ENCODE measurements around the gene EGR4. TPM values are rescaled to one million over a fixed set of nuclear protein-coding genes. Genes with fewer than 3 reads are reported as not detected.

The EGR4 gene
- polyA plus RNA-seq, 3 donors = 0.12 to 0.15 TPM; not detected in 1

DNA sequence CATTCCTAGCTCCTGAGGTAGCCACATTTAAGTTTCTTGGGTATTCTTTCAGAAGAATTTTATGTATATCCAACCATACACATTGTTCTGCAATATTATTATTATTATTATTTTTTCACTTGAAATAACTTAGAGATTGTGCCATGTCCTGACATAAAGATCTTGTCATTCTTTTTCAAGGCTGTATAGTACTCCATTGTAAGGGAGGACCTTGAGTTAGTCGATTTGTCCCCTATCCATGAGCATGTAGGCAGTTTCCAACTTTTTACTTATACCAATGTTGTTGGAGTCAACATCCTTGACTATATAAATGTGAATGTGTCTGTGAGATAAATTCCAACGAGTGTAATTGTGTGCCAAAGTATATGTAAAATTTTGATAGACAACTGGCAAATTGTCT, 891 bp upstream of the EGR4 start:
- Histone ChIP-seq H3K27me3 (ENCODE audit: control insufficient read depth in 2 of 2, insufficient read depth in 2 of 2, low read length in 2 of 2) (peaks cover 71 to 86% of the 10 kb centered on the region in 2 donors), H2AFZ (ENCODE audit: insufficient read depth, low read depth, low read length, poor library complexity, severe bottlenecking) (no peak overlapping the region), H3K79me2 (ENCODE audit: insufficient read depth, low read length) (no peaks in the 10 kb centered on the region), H3K4me3 (replicated peaks in 1 of 3; ENCODE audit: low read depth in 2 of 3, low read length in 3 of 3) (no peak overlapping the region), H4K20me1 (ENCODE audit: insufficient read depth, low read length) (no peaks in the 10 kb centered on the region), H3K36me3 (replicated peaks in 1 of 2; ENCODE audit: control insufficient read depth in 1 of 2, insufficient read depth in 2 of 2, low read length in 2 of 2) (no peaks in the 10 kb centered on the region), H3K27ac (ENCODE audit: low read depth in 1 of 2, low read length in 2 of 2) (no peak overlapping the region), H3K9me3 (replicated peaks in 1 of 2; ENCODE audit: control insufficient read depth in 1 of 2, insufficient read depth in 1 of 2, low read length in 2 of 2) (peaks cover 0 to 24% of the 10 kb centered on the region in 2 donors), H3K4me1 (ENCODE audit: control insufficient read depth in 1 of 2, insufficient read depth in 2 of 2, low read length in 2 of 2) (peaks cover 17 to 32% of the 10 kb centered on the region in 2 donors), H3K4me2 (replicated peaks; ENCODE audit: extremely low read depth, low read length, poor library complexity, severe bottlenecking) (no peak overlapping the region), H3K9ac (ENCODE audit: insufficient read depth, low read length, poor library complexity, severe bottlenecking) (no peak overlapping the region)
- peaks cover 76 to 84% (median 83%) of the 10 kb centered on the region in 3 donors for H3K27me3 Mint-ChIP-seq (ENCODE audit: low read depth in 3 of 3)
- DNase-seq = no peak
- no peak overlapping the region for H3K27ac Mint-ChIP-seq
- peaks cover 17% of the 10 kb centered on the region for H3K4me1 Mint-ChIP-seq
- H3K36me3 Mint-ChIP-seq = no peaks in the 10 kb centered on the region
- TF ChIP-seq CTCF (IDR thresholded peaks at IDR 0.05) = no peak
- peak overlapping the region in 1 of 2 donors; percentile 67 for H3K4me3 Mint-ChIP-seq
- peaks cover 0 to 26% (median 16%) of the 10 kb centered on the region in 7 donors for H3K9me3 Mint-ChIP-seq
- no CpG with 5 or more reads among the region's 2 CpGs for WGBS (ENCODE audit: insufficient coverage)
- intact Hi-C loops (cut with micrococcal nuclease) = no loop called here

DNA sequence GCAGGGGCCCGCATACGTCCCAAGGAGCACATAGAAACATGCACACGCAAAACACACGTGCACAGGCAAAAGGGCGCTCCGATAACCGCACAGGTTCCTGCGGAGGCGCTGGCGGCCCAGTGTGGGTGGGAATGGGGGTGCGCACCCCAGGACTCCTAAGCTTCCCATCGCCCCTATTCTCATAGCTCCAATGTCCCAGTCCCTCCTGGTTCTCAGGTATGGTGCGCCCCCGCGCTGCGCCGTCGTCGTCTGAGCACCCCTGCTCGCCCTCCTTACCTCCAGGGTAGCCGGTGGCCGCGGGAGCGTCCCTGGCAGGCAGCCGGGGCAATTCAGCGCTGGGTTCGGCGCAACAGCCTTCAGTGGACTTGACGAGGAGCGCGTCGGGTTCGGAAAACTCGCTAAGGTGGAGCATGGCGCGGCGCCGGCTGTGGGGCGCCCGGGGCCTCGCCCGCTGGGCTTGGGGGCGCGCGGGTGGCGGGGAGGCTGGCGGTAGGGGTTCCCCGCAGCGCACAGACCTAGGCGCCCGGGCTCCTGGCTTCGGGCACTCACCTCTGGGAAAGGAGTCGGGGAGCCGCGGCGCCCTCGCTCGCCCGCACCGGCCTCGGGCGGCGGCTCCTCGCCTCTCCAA, 328 bp downstream of the EGR4 start:
- Mint-ChIP-seq H3K4me3 (peak overlapping the region; percentile 69 to 87), H3K27me3 (ENCODE audit: low read depth in 3 of 3) (peaks cover 75 to 89% (median 88%) of the 10 kb centered on the region in 3 donors)

More for the DNA sequence above, 328 bp downstream of the EGR4 start:
- Mint-ChIP-seq H3K9me3 (peaks cover 0 to 26% (median 16%) of the 10 kb centered on the region in 7 donors), H3K4me1 (peaks cover 17% of the 10 kb centered on the region), H3K36me3 (no peaks in the 10 kb centered on the region), H3K27ac (no peak overlapping the region)
- Histone ChIP-seq H3K4me3 (replicated peaks in 1 of 3; ENCODE audit: low read depth in 2 of 3, low read length in 3 of 3) (peak overlapping the region; percentile 15 to 70 (median 21)), H2AFZ (ENCODE audit: insufficient read depth, low read depth, low read length, poor library complexity, severe bottlenecking) (peak overlapping the region; percentile 61), H3K27me3 (ENCODE audit: control insufficient read depth in 2 of 2, insufficient read depth in 2 of 2, low read length in 2 of 2) (peaks cover 71 to 92% of the 10 kb centered on the region in 2 donors), H3K79me2 (ENCODE audit: insufficient read depth, low read length) (no peaks in the 10 kb centered on the region), H3K9ac (ENCODE audit: insufficient read depth, low read length, poor library complexity, severe bottlenecking) (no peak overlapping the region), H3K4me1 (ENCODE audit: control insufficient read depth in 1 of 2, insufficient read depth in 2 of 2, low read length in 2 of 2) (peaks cover 17 to 32% of the 10 kb centered on the region in 2 donors), H3K36me3 (replicated peaks in 1 of 2; ENCODE audit: control insufficient read depth in 1 of 2, insufficient read depth in 2 of 2, low read length in 2 of 2) (no peaks in the 10 kb centered on the region), H3K27ac (ENCODE audit: low read depth in 1 of 2, low read length in 2 of 2) (no peak overlapping the region), H4K20me1 (ENCODE audit: insufficient read depth, low read length) (no peaks in the 10 kb centered on the region), H3K4me2 (replicated peaks; ENCODE audit: extremely low read depth, low read length, poor library complexity, severe bottlenecking) (peak overlapping the region; percentile 67), H3K9me3 (replicated peaks in 1 of 2; ENCODE audit: control insufficient read depth in 1 of 2, insufficient read depth in 1 of 2, low read length in 2 of 2) (peaks cover 0 to 24% of the 10 kb centered on the region in 2 donors)
- intact Hi-C loops (cut with micrococcal nuclease) = no loop called here
- no peak for TF ChIP-seq CTCF (IDR thresholded peaks at IDR 0.05)
- DNase-seq = no peak
- WGBS (ENCODE audit: insufficient coverage) = 3% methylated on average over 60 of the region's 64 CpGs
